ENCODE measurements around the gene SPIC. TPM values are rescaled to one million over a fixed set of nuclear protein-coding genes. Genes with fewer than 3 reads are reported as not detected.

Gene SPIC
- total and polyA plus RNA-seq, 3 experiments from 2014 or later = not detected

GRCh38 chr12:101491329-101491728 lies 16.2 kb downstream of the SPIC start:
- H3K27ac ChIP-seq (ENCODE audit: low read depth, low read length) = no peak overlapping the region

GRCh38 chr12:101493556-101493955 lies 18.4 kb downstream of the SPIC start:
- H3K9me3 Mint-ChIP-seq = peaks cover 0 to 3% (median 0%) of the 10 kb centered on the region in 5 donors
- no peak for DNase-seq
- H3K27ac Mint-ChIP-seq = no peak overlapping the region
- Histone ChIP-seq H3K36me3 (ENCODE audit: insufficient read depth, low read length) (no peaks in the 10 kb centered on the region), H3K27me3 (ENCODE audit: insufficient read depth, low read length, poor library complexity, severe bottlenecking) (no peaks in the 10 kb centered on the region), H3K9me3 (ENCODE audit: low read length) (no peaks in the 10 kb centered on the region), H3K4me1 (ENCODE audit: insufficient read depth, low read length) (no peaks in the 10 kb centered on the region), H3K4me3 (ENCODE audit: low read length) (no peak overlapping the region), H3K27ac (ENCODE audit: low read depth, low read length) (no peak overlapping the region)
- H3K4me1 Mint-ChIP-seq = no peaks in the 10 kb centered on the region
- ChIA-PET CTCF (interaction anchor here (0.7 kb wide), 1 partner anchor 10 kb away, joined by 3 read pairs; no protein-coding TSS in a partner anchor), POLR2A (no interaction called here)
- no peaks in the 10 kb centered on the region for H3K36me3 Mint-ChIP-seq
- H3K27me3 Mint-ChIP-seq = peaks cover 11 to 30% of the 10 kb centered on the region in 2 donors
- no peak overlapping the region for H3K4me3 Mint-ChIP-seq

More at GRCh38 chr12:101491329-101491728, 16.2 kb downstream of the SPIC start:
- H3K9me3 ChIP-seq (ENCODE audit: low read length) = no peaks in the 10 kb centered on the region
- no peak overlapping the region for H3K4me3 ChIP-seq (ENCODE audit: low read length)
- no peaks in the 10 kb centered on the region for H3K36me3 Mint-ChIP-seq
- no peaks in the 10 kb centered on the region for H3K4me1 ChIP-seq (ENCODE audit: insufficient read depth, low read length)
- no peaks in the 10 kb centered on the region for H3K27me3 ChIP-seq (ENCODE audit: insufficient read depth, low read length, poor library complexity, severe bottlenecking)
- peaks cover 0 to 3% (median 0%) of the 10 kb centered on the region in 5 donors for H3K9me3 Mint-ChIP-seq
- H3K36me3 ChIP-seq (ENCODE audit: insufficient read depth, low read length) = no peaks in the 10 kb centered on the region
- peak overlapping the region in 1 of 8 donors; percentile 14 for H3K27ac Mint-ChIP-seq
- no peaks in the 10 kb centered on the region for H3K4me1 Mint-ChIP-seq
- H3K4me3 Mint-ChIP-seq = no peak overlapping the region
- no peak for DNase-seq
- H3K27me3 Mint-ChIP-seq = peaks cover 13 to 25% of the 10 kb centered on the region in 2 donors
- POLR2A ChIA-PET = no interaction called here
- CTCF ChIA-PET = no interaction called here

GRCh38 chr12:101498252-101498651 lies 23.1 kb downstream of the SPIC start:
- no peak overlapping the region for H3K27ac ChIP-seq (ENCODE audit: low read depth, low read length)
- POLR2A ChIA-PET = no interaction called here
- Mint-ChIP-seq H3K36me3 (no peaks in the 10 kb centered on the region), H3K27me3 (peaks cover 6 to 21% of the 10 kb centered on the region in 2 donors), H3K9me3 (no peaks in the 10 kb centered on the region), H3K4me3 (no peak overlapping the region), H3K4me1 (no peaks in the 10 kb centered on the region), H3K27ac (no peak overlapping the region)
- no peak overlapping the region for H3K4me3 ChIP-seq (ENCODE audit: low read length)
- no peaks in the 10 kb centered on the region for H3K4me1 ChIP-seq (ENCODE audit: insufficient read depth, low read length)
- CTCF ChIA-PET = no interaction called here
- DNase-seq = no peak
- H3K36me3 ChIP-seq (ENCODE audit: insufficient read depth, low read length) = no peaks in the 10 kb centered on the region
- H3K9me3 ChIP-seq (ENCODE audit: low read length) = no peaks in the 10 kb centered on the region
- peaks cover 7% of the 10 kb centered on the region for H3K27me3 ChIP-seq (ENCODE audit: insufficient read depth, low read length, poor library complexity, severe bottlenecking)

- Histone ChIP-seq H3K27ac (ENCODE audit: low read depth, low read length) (no peak overlapping the region), H3K9me3 (ENCODE audit: low read length) (no peaks in the 10 kb centered on the region), H3K4me3 (ENCODE audit: low read length) (no peak overlapping the region), H3K4me1 (ENCODE audit: insufficient read depth, low read length) (no peaks in the 10 kb centered on the region), H3K27me3 (ENCODE audit: insufficient read depth, low read length, poor library complexity, severe bottlenecking) (peaks cover 7% of the 10 kb centered on the region), H3K36me3 (ENCODE audit: insufficient read depth, low read length) (no peaks in the 10 kb centered on the region)
- H3K27me3 Mint-ChIP-seq = peaks cover 6 to 32% of the 10 kb centered on the region in 2 donors
- H3K36me3 Mint-ChIP-seq = no peaks in the 10 kb centered on the region
- no peaks in the 10 kb centered on the region for H3K4me1 Mint-ChIP-seq
- CTCF ChIA-PET = no interaction called here
- no peaks in the 10 kb centered on the region for H3K9me3 Mint-ChIP-seq
- no peak overlapping the region for H3K27ac Mint-ChIP-seq
- H3K4me3 Mint-ChIP-seq = no peak overlapping the region
- no peak for DNase-seq
- POLR2A ChIA-PET = no interaction called here
Observed at GRCh38 chr12:101501410-101501995, 26.4 kb downstream of the SPIC start.

GRCh38 chr12:101521136-101521535 lies 46.0 kb downstream of the SPIC start:
- H3K27me3 Mint-ChIP-seq = peaks cover 16 to 21% of the 10 kb centered on the region in 2 donors
- ChIA-PET CTCF (no interaction called here), POLR2A (no interaction called here)
- H3K27ac Mint-ChIP-seq = no peak overlapping the region
- H3K36me3 ChIP-seq (ENCODE audit: insufficient read depth, low read length) = no peaks in the 10 kb centered on the region
- H3K27me3 ChIP-seq (ENCODE audit: insufficient read depth, low read length, poor library complexity, severe bottlenecking) = no peaks in the 10 kb centered on the region
- no peak overlapping the region for H3K27ac ChIP-seq (ENCODE audit: low read depth, low read length)
- H3K4me3 Mint-ChIP-seq = no peak overlapping the region
- H3K4me1 Mint-ChIP-seq = no peaks in the 10 kb centered on the region
- no peaks in the 10 kb centered on the region for H3K4me1 ChIP-seq (ENCODE audit: insufficient read depth, low read length)
- no peak overlapping the region for H3K4me3 ChIP-seq (ENCODE audit: low read length)
- no peaks in the 10 kb centered on the region for H3K36me3 Mint-ChIP-seq
- no peak for DNase-seq
- no peaks in the 10 kb centered on the region for H3K9me3 Mint-ChIP-seq
- no peaks in the 10 kb centered on the region for H3K9me3 ChIP-seq (ENCODE audit: low read length)

- no peaks in the 10 kb centered on the region for H3K4me1 Mint-ChIP-seq
- no peak overlapping the region for H3K27ac Mint-ChIP-seq
- Histone ChIP-seq H3K9me3 (ENCODE audit: low read length) (no peaks in the 10 kb centered on the region), H3K27ac (ENCODE audit: low read depth, low read length) (no peak overlapping the region), H3K4me3 (ENCODE audit: low read length) (no peak overlapping the region), H3K36me3 (ENCODE audit: insufficient read depth, low read length) (no peaks in the 10 kb centered on the region), H3K4me1 (ENCODE audit: insufficient read depth, low read length) (no peaks in the 10 kb centered on the region), H3K27me3 (ENCODE audit: insufficient read depth, low read length, poor library complexity, severe bottlenecking) (no peaks in the 10 kb centered on the region)
- DNase-seq = no peak
- H3K36me3 Mint-ChIP-seq = no peaks in the 10 kb centered on the region
- peaks cover 9 to 11% of the 10 kb centered on the region in 2 donors for H3K27me3 Mint-ChIP-seq
- H3K4me3 Mint-ChIP-seq = no peak overlapping the region
- ChIA-PET POLR2A (no interaction called here), CTCF (no interaction called here)
- H3K9me3 Mint-ChIP-seq = no peaks in the 10 kb centered on the region
Observed at GRCh38 chr12:101527682-101528081, 52.5 kb downstream of the SPIC start.

GRCh38 chr12:101536069-101536674 lies 61.0 kb downstream of the SPIC start:
- H3K4me3 Mint-ChIP-seq = no peak overlapping the region
- Histone ChIP-seq H3K4me1 (ENCODE audit: insufficient read depth, low read length) (no peaks in the 10 kb centered on the region), H3K4me3 (ENCODE audit: low read length) (no peak overlapping the region), H3K36me3 (ENCODE audit: insufficient read depth, low read length) (no peaks in the 10 kb centered on the region), H3K27ac (ENCODE audit: low read depth, low read length) (no peak overlapping the region), H3K27me3 (ENCODE audit: insufficient read depth, low read length, poor library complexity, severe bottlenecking) (no peaks in the 10 kb centered on the region), H3K9me3 (ENCODE audit: low read length) (no peaks in the 10 kb centered on the region)
- no peaks in the 10 kb centered on the region for H3K9me3 Mint-ChIP-seq
- peaks cover 4 to 20% of the 10 kb centered on the region in 2 donors for H3K27me3 Mint-ChIP-seq
- no peaks in the 10 kb centered on the region for H3K36me3 Mint-ChIP-seq
- no peaks in the 10 kb centered on the region for H3K4me1 Mint-ChIP-seq
- no peak overlapping the region for H3K27ac Mint-ChIP-seq
- DNase-seq = no peak
- ChIA-PET POLR2A (no interaction called here), CTCF (no interaction called here)

Data from CD8-positive, alpha-beta memory T cell (primary cell).